Gastrocnemius medialis (tissue), 4 donors: ENCODE measurements around the gene C22orf31. TPM values are rescaled to one million over a fixed set of nuclear protein-coding genes. Genes with fewer than 3 reads are reported as not detected.

Experiments used
- ATAC-seq, 2 donors: fragments of 150-250 bp; one replicate each; pipeline ENCODE4 v1.9.1; 2016
- DNase-seq, 2 donors: peaks; one replicate each; pipeline ENCODE4 v3.0.0-alpha.2; 2019
- H3K27ac ChIP-seq, 4 donors: fragments of 200-600 bp; sonication (generic); 1 replicate in 1 of 4; 2 replicates in 3 of 4; pipeline ENCODE4 v1.5.1; 2016 to 2018; ENCODE audit warnings: mild to moderate bottlenecking in 2 of 4, moderate library complexity in 1 of 4
- H3K27me3 ChIP-seq, 3 donors: fragments of 200-600 bp; sonication (generic) in 2 of 3; 1 replicate in 1 of 3; 2 replicates in 2 of 3; pipeline versions ENCODE4 v1.5.1 to v1.6.0; 2016 to 2019; ENCODE audit warnings: mild to moderate bottlenecking in 1 of 3, moderate library complexity in 1 of 3
- H3K36me3 ChIP-seq, 2 donors: fragments of 200-600 bp; sonication (generic) in 1 of 2; one replicate each; pipeline ENCODE4 v1.5.1; 2017 to 2018
- H3K4me1 ChIP-seq, 2 donors: fragments of 200-600 bp; sonication (generic) in 1 of 2; one replicate each; pipeline ENCODE4 v1.5.1; 2016 to 2017; ENCODE audit warnings: mild to moderate bottlenecking in 2 of 2
- H3K4me3 ChIP-seq, 4 donors: fragments of 200-600 bp; sonication (generic) in 3 of 4; 1 replicate in 1 of 4; 2 replicates in 3 of 4; pipeline ENCODE4 v1.5.1; 2016 to 2019; ENCODE audit warnings: mild to moderate bottlenecking in 2 of 4
- H3K9me3 ChIP-seq, 3 donors: fragments of 200-600 bp; sonication (generic) in 2 of 3; 1 replicate in 1 of 3; 2 replicates in 2 of 3; pipeline ENCODE4 v1.5.1; 2016 to 2019
- POLR2A ChIP-seq, 2 donors: fragments of 450-650 bp; IDR thresholded peaks; one replicate each; pipeline ENCODE4 v1.6.1; 2017; ENCODE audit warnings: antibody characterized with exemption in 2 of 2, mild to moderate bottlenecking in 2 of 2, moderate library complexity in 2 of 2
- in situ Hi-C, 4 donors: fragments of 200-750 bp; cut with MboI; loops; one replicate each; pipeline versions ENCODE4 v1.15.0 to v1.8.0; 2017; ENCODE audit warnings: low sequenced_read_pairs in 4 of 4
- intact Hi-C: fragments of 100-400 bp; cut with DNase I; formaldehyde crosslinking; loops from one replicate; pipeline ENCODE4 v1.15.1; 2023; ENCODE audit warnings: low total_unique reads
- total RNA-seq, 4 donors: library from RNA; depleted of rRNA; stranded (reverse); fragments of >200 nt; gene quantifications; one replicate each; pipeline versions ENCODE4 v1.1.0 to v1.2.3, GENCODE V29; 2016
- TF ChIP-seq, protein P1 (sequence below), 5 experiments: fragments of 450-650 bp in 3 of 5; fragments of 200-600 bp in 2 of 5; sonication (generic) in 2 of 5; IDR thresholded peaks in 4 of 5; conservative IDR thresholded peaks in 1 of 5; 1 replicate in 4 of 5; 2 replicates in 1 of 5; pipeline ENCODE4 v1.5.1; 2016 to 2019; ENCODE audit warnings: antibody characterized with exemption in 5 of 5, mild to moderate bottlenecking in 3 of 5, moderate library complexity in 3 of 5

Gene C22orf31
- total RNA-seq, 4 donors from 2014 or later: not detected

DNA sequence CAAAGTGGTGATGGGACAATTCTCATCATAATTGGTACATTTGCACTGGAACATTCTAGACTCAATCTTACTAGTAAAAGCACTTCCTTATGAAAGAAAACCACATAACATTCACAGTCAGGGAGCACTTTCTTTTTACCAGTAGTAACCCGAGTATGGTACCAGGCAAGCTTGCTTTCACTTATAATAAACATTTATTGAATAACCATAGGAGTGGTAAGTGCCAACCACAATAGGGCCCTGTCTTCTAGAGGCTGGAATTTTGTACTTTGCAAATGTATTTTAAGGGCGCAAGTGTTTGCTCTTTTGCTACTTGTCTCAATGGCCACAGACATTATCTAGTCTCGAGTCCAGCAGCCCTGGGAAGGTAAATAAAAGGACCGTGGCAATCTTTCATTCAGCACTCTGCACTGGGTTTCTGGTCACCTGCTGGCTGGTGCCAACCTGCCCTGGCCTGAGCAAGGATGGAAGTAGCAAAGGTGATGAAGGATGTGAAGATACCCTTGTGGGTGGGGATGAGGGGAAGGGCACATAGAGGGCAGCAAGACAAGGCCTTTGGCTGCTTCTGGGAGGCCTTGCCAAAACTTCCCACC, 24.2 kb downstream of the C22orf31 start:
- intact Hi-C loops (loop anchor here (10.0 kb wide), 1 partner anchor 433 kb away; no protein-coding TSS in a partner anchor), in situ Hi-C loops (loop anchor here (5.0 to 25.0 kb wide), 2 partner anchors 180 to 425 kb away; no protein-coding TSS in a partner anchor)

DNA sequence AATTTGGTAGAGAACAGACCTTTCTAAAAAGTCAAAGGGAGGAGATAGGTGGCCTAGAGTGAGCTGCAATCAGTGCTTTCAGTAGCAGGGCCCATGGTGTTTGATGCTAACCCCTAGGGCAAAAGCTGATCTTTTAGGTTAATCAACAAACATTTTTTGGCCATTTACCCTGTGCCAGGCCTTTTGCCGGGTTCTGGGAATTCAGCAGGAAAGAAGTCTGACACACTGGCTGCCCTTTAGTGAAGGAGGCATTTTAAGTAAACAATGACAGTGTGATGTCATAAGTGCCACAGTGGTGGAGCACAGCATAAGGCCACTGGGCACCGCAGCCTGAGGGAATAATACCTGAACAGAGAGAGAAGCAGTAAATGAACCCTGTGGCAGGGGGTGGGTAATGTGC, 29.0 kb downstream of the C22orf31 start:
- Histone ChIP-seq H3K9me3 (no peaks in the 10 kb centered on the region), H3K36me3 (no peaks in the 10 kb centered on the region), H3K4me1 (peaks cover 19 to 23% of the 10 kb centered on the region in 2 donors), H3K4me3 (no peak overlapping the region), H3K27ac (peak overlapping the region; percentile 69 to 83 (median 80)), H3K27me3 (no peaks in the 10 kb centered on the region)
- DNase-seq (no peak), ATAC-seq (no peak)
- intact Hi-C loops (loop anchor here (5.0 to 10.0 kb wide), 2 partner anchors 230 to 428 kb away; partner anchors contain the start of gene XBP1), in situ Hi-C loops (loop anchor here (25.0 kb wide), 1 partner anchor 420 kb away; no protein-coding TSS in a partner anchor)
- no peak for TF ChIP-seq POLR2A (IDR thresholded peaks at IDR 0.05)
- TF ChIP-seq, protein P1, sequence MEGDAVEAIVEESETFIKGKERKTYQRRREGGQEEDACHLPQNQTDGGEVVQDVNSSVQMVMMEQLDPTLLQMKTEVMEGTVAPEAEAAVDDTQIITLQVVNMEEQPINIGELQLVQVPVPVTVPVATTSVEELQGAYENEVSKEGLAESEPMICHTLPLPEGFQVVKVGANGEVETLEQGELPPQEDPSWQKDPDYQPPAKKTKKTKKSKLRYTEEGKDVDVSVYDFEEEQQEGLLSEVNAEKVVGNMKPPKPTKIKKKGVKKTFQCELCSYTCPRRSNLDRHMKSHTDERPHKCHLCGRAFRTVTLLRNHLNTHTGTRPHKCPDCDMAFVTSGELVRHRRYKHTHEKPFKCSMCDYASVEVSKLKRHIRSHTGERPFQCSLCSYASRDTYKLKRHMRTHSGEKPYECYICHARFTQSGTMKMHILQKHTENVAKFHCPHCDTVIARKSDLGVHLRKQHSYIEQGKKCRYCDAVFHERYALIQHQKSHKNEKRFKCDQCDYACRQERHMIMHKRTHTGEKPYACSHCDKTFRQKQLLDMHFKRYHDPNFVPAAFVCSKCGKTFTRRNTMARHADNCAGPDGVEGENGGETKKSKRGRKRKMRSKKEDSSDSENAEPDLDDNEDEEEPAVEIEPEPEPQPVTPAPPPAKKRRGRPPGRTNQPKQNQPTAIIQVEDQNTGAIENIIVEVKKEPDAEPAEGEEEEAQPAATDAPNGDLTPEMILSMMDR (IDR thresholded peaks at IDR 0.05 in 4 of 5, conservative IDR thresholded peaks at IDR 0.05 in 1 of 5): no peak

More for the DNA sequence above, 24.2 kb downstream of the C22orf31 start:
- Histone ChIP-seq H3K27me3 (no peaks in the 10 kb centered on the region), H3K9me3 (no peaks in the 10 kb centered on the region), H3K36me3 (no peaks in the 10 kb centered on the region), H3K27ac (no peak overlapping the region), H3K4me3 (no peak overlapping the region), H3K4me1 (peaks cover 0 to 10% of the 10 kb centered on the region in 2 donors)
- TF ChIP-seq POLR2A (IDR thresholded peaks at IDR 0.05): no peak
- TF ChIP-seq, protein P1 (IDR thresholded peaks at IDR 0.05 in 4 of 5, conservative IDR thresholded peaks at IDR 0.05 in 1 of 5): no peak
- DNase-seq (no peak), ATAC-seq (no peak)

DNA sequence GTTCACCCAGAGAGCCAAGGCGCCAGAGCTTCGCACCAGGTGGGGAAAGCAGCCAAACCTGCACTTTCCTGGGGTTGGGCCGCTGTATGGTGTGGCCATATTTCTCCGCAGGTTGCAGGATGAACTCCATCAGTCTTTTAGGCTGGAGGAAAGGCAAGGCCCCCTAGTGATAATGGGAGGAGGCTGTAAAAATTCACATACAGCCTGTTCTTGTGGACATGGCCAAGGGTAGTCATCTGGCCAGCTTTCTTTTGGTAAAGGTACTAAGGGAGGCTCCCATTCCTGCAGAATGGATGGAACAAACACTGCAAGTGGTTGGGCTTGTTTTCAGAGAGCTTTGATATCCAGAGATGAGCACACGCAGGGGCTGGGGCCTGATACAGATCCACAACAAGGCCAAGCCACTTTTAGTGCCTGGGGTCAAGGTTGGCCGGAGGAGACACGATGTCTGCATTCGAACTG, 29.6 kb downstream of the C22orf31 start:
- in situ Hi-C loops (loop anchor here (25.0 kb wide), 1 partner anchor 420 kb away; no protein-coding TSS in a partner anchor), intact Hi-C loops (loop anchor here (5.0 to 10.0 kb wide), 2 partner anchors 230 to 427 kb away; partner anchors contain the start of gene XBP1)
- H3K36me3 ChIP-seq: no peaks in the 10 kb centered on the region

DNA sequence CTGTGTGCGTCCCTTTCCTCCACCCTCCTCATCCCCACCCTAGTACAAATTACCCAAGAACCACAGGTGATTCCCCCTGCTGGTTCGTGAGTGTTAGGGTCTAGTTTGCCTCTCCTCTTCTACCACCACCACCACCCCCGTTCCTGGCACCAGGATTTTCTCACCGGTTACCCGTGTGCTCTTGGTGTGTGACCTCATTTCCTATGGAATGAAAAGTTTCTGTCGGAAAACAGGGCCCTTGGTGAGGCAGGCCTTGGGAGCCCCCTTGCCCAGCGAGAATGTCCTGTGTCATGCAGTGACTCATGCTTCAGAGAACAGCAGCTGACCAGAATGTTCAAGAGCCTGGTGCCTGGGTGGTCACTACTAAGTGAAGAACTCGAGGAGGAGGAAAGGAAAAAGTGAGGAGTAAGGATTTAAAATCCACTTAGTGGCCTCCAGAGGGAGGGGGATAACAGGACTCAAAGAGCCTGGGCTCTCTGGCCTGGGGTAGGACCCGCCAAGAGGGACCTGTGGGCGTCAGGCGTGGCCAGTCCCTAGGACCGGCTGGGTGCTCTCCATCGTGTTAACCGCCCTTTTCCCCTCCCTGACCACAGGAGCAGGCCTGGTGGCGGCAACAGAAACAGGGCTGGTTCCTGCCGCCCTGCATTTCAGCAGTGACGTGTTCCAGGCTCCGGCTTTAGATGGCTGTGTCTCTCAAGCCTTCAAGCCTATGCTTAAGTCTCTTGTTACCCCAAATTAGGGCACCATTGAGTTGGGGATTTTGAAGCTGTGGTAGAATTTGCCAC, 30.2 kb downstream of the C22orf31 start:
- in situ Hi-C loops: loop anchor here (25.0 kb wide), 1 partner anchor 419 kb away; no protein-coding TSS in a partner anchor
- peak; percentile 34 to 67 for DNase-seq
- peak overlapping the region; percentile 69 to 83 (median 80) for H3K27ac ChIP-seq

More for the DNA sequence above, 29.6 kb downstream of the C22orf31 start:
- no peak for TF ChIP-seq POLR2A (IDR thresholded peaks at IDR 0.05)
- TF ChIP-seq, protein P1 (IDR thresholded peaks at IDR 0.05 in 4 of 5, conservative IDR thresholded peaks at IDR 0.05 in 1 of 5): no peak
- no peak for DNase-seq
- no peaks in the 10 kb centered on the region for H3K9me3 ChIP-seq
- no peak overlapping the region for H3K4me3 ChIP-seq
- ATAC-seq: no peak
- H3K27me3 ChIP-seq: no peaks in the 10 kb centered on the region
- H3K27ac ChIP-seq: peak overlapping the region; percentile 69 to 83 (median 80)
- H3K4me1 ChIP-seq: peaks cover 19 to 23% of the 10 kb centered on the region in 2 donors

More for the DNA sequence above, 30.2 kb downstream of the C22orf31 start:
- TF ChIP-seq, protein P1 (IDR thresholded peaks at IDR 0.05 in 4 of 5, conservative IDR thresholded peaks at IDR 0.05 in 1 of 5): peak in 1 of 5 experiments; percentile 19
- TF ChIP-seq POLR2A (IDR thresholded peaks at IDR 0.05): no peak
- Histone ChIP-seq H3K36me3 (no peaks in the 10 kb centered on the region), H3K9me3 (no peaks in the 10 kb centered on the region), H3K4me1 (peaks cover 19 to 23% of the 10 kb centered on the region in 2 donors), H3K4me3 (peak overlapping the region; percentile 51 to 70 (median 58)), H3K27me3 (no peaks in the 10 kb centered on the region)
- intact Hi-C loops: loop anchor here (5.0 to 10.0 kb wide), 2 partner anchors 229 to 427 kb away; partner anchors contain the start of gene XBP1
- ATAC-seq: peak; percentile 90 to 93
